ENCODE data around the gene ABCB7. TPM values are rescaled to one million over a fixed set of nuclear protein-coding genes. Genes with fewer than 3 reads are reported as not detected.

Gene ABCB7
- total RNA-seq, 1 experiment from 2014 or later: 19.1 TPM

- BruUV-seq (replicated peaks): no TSS peak
- CTCF ChIA-PET: no interaction called here
- Mint-ChIP-seq H3K27me3 (ENCODE audit: unreplicated experiment) (no peaks in the 10 kb centered on the region), H3K4me1 (ENCODE audit: low read depth, unreplicated experiment) (no peaks in the 10 kb centered on the region), H3K4me3 (ENCODE audit: low read depth, unreplicated experiment) (no peak overlapping the region), H3K9me3 (ENCODE audit: low read depth, unreplicated experiment) (no peaks in the 10 kb centered on the region), H3K36me3 (ENCODE audit: insufficient read depth, unreplicated experiment) (no peaks in the 10 kb centered on the region), H3K27ac (ENCODE audit: unreplicated experiment) (no peak overlapping the region)
- intact Hi-C loops (cut with micrococcal nuclease; ENCODE audit: unreplicated experiment): no loop called here
- TF ChIP-seq, protein P1, sequence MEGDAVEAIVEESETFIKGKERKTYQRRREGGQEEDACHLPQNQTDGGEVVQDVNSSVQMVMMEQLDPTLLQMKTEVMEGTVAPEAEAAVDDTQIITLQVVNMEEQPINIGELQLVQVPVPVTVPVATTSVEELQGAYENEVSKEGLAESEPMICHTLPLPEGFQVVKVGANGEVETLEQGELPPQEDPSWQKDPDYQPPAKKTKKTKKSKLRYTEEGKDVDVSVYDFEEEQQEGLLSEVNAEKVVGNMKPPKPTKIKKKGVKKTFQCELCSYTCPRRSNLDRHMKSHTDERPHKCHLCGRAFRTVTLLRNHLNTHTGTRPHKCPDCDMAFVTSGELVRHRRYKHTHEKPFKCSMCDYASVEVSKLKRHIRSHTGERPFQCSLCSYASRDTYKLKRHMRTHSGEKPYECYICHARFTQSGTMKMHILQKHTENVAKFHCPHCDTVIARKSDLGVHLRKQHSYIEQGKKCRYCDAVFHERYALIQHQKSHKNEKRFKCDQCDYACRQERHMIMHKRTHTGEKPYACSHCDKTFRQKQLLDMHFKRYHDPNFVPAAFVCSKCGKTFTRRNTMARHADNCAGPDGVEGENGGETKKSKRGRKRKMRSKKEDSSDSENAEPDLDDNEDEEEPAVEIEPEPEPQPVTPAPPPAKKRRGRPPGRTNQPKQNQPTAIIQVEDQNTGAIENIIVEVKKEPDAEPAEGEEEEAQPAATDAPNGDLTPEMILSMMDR (IDR thresholded peaks at IDR 0.05; ENCODE audit: unreplicated experiment): no peak
- DNase-seq: no peak
Observed at GRCh38 chrX:75084757-75085156, 71.3 kb downstream of the ABCB7 start.

DNA sequence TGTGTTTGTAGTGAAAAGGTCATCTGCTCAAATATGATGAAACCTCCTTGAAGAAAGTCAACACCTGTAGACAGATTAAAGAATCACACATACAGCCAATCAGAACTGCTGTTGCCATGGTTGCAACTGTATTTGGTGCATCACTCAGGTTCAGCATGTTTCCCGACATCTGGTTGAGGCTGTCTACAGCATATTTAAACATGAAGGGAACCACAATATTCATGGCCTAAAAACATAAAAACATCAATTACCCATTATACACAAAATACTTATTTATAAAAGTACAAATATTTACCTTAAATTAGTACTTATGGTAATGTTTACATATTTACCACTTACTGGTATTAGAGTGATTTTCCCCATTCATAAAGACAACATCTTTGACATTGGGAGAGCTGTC lies 79.7 kb downstream of the ABCB7 start:
- Mint-ChIP-seq H3K4me3 (ENCODE audit: low read depth, unreplicated experiment) (no peak overlapping the region), H3K27me3 (ENCODE audit: unreplicated experiment) (no peaks in the 10 kb centered on the region), H3K9me3 (ENCODE audit: low read depth, unreplicated experiment) (no peaks in the 10 kb centered on the region), H3K27ac (ENCODE audit: unreplicated experiment) (no peak overlapping the region), H3K4me1 (ENCODE audit: low read depth, unreplicated experiment) (no peaks in the 10 kb centered on the region), H3K36me3 (ENCODE audit: insufficient read depth, unreplicated experiment) (no peaks in the 10 kb centered on the region)
- CTCF ChIA-PET: no interaction called here
- intact Hi-C loops (cut with micrococcal nuclease; ENCODE audit: unreplicated experiment): no loop called here
- TF ChIP-seq, protein P1 (IDR thresholded peaks at IDR 0.05; ENCODE audit: unreplicated experiment): no peak
- no peak for DNase-seq
- no TSS peak for BruUV-seq (replicated peaks)

DNA sequence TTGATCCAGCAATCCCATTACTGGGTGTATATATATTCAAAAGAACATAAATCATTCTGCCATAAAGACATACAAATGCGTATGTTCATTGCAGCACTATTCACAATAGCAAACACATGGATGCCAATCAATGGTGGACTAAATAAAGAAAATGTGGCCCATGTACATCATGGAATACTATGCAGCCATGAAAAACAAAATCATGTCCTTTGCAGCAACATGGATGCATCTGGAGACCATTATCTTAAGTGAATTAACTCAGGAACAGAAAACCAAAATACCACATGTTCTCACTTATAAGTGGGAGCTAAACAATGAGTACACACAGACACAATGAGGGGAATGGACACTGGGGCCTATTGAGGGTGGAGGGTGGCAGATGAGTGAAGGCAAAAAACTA lies 81.6 kb downstream of the ABCB7 start:
- H3K27me3 Mint-ChIP-seq (ENCODE audit: unreplicated experiment): no peaks in the 10 kb centered on the region
- no TSS peak for BruUV-seq (replicated peaks)
- no peaks in the 10 kb centered on the region for H3K9me3 Mint-ChIP-seq (ENCODE audit: low read depth, unreplicated experiment)
- no peak for DNase-seq
- no peak overlapping the region for H3K27ac Mint-ChIP-seq (ENCODE audit: unreplicated experiment)
- H3K4me1 Mint-ChIP-seq (ENCODE audit: low read depth, unreplicated experiment): no peaks in the 10 kb centered on the region
- CTCF ChIA-PET: no interaction called here
- TF ChIP-seq, protein P1 (IDR thresholded peaks at IDR 0.05; ENCODE audit: unreplicated experiment): no peak
- H3K4me3 Mint-ChIP-seq (ENCODE audit: low read depth, unreplicated experiment): no peak overlapping the region
- no peaks in the 10 kb centered on the region for H3K36me3 Mint-ChIP-seq (ENCODE audit: insufficient read depth, unreplicated experiment)
- intact Hi-C loops (cut with micrococcal nuclease; ENCODE audit: unreplicated experiment): no loop called here

DNA sequence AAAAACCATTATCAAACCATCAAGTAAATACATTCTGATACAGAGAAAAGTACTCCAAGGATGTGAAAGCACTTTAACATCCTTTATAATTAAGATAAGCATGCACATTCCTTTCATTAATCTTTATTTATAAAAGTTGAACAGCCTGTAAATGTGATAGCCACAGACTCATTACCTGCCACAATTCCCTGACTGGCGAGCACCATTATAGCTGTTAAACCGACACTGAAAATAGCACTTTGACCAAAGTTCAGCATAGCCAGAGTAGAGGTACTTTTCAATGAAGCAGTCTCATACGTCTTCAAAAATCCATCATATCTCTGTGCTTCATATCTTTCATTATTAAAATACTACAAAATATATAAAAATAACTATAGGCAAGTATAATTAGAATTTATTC lies 84.7 kb downstream of the ABCB7 start:
- Mint-ChIP-seq H3K9me3 (ENCODE audit: low read depth, unreplicated experiment) (no peaks in the 10 kb centered on the region), H3K36me3 (ENCODE audit: insufficient read depth, unreplicated experiment) (no peaks in the 10 kb centered on the region), H3K27me3 (ENCODE audit: unreplicated experiment) (no peaks in the 10 kb centered on the region), H3K4me3 (ENCODE audit: low read depth, unreplicated experiment) (no peak overlapping the region), H3K27ac (ENCODE audit: unreplicated experiment) (no peak overlapping the region), H3K4me1 (ENCODE audit: low read depth, unreplicated experiment) (no peaks in the 10 kb centered on the region)
- CTCF ChIA-PET: no interaction called here
- intact Hi-C loops (cut with micrococcal nuclease; ENCODE audit: unreplicated experiment): no loop called here
- no peak for DNase-seq
- TF ChIP-seq, protein P1 (IDR thresholded peaks at IDR 0.05; ENCODE audit: unreplicated experiment): no peak
- BruUV-seq (replicated peaks): no TSS peak

DNA sequence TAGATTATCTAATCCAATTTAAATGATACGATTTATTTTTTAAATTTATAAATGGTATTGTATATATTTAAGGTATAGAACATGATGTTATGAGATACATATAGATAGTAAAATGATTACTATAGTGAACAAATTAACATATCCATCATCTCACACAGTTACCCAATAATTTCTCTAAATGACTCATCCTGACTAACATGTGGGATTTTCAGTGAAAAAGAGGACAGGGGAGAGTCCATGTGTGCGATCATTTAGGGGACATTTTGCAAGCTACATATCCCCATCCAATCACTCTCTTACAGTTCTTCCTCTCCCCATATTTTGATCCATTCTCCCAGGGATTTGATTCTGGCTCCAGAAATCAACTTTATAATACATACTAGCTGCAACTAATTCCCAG lies 88.2 kb downstream of the ABCB7 start:
- Mint-ChIP-seq H3K27me3 (ENCODE audit: unreplicated experiment) (no peaks in the 10 kb centered on the region), H3K9me3 (ENCODE audit: low read depth, unreplicated experiment) (no peaks in the 10 kb centered on the region), H3K27ac (ENCODE audit: unreplicated experiment) (no peak overlapping the region), H3K4me3 (ENCODE audit: low read depth, unreplicated experiment) (no peak overlapping the region), H3K4me1 (ENCODE audit: low read depth, unreplicated experiment) (no peaks in the 10 kb centered on the region), H3K36me3 (ENCODE audit: insufficient read depth, unreplicated experiment) (no peaks in the 10 kb centered on the region)
- CTCF ChIA-PET: no interaction called here
- TF ChIP-seq, protein P1 (IDR thresholded peaks at IDR 0.05; ENCODE audit: unreplicated experiment): no peak
- intact Hi-C loops (cut with micrococcal nuclease; ENCODE audit: unreplicated experiment): no loop called here
- DNase-seq: no peak
- no TSS peak for BruUV-seq (replicated peaks)
